SK-N-SH treated with all-trans-retinoic acid at 6 μM for 48 hours (cell line): ENCODE measurements around the gene C1QTNF12.

Experiments used
- ATAC-seq: fragments of 200-7000 bp; cut with Tn5 transposase; 3 replicates; pipeline ENCODE4 v1.9.1; 2020; ENCODE audit warnings: mild to moderate bottlenecking, moderate library complexity
- ARNTL ChIP-seq: fragments of 450-650 bp; formaldehyde crosslinking; IDR thresholded peaks from 2 replicates; pipeline ENCODE4 v1.5.0; 2020; ENCODE audit warnings: low read depth, mild to moderate bottlenecking, moderate library complexity, borderline replicate concordance
- CREB5 ChIP-seq: fragments of 250-450 bp; sonication (Bioruptor Pico); IDR thresholded peaks from 2 replicates; pipeline ENCODE4 v1.5.1; 2020; ENCODE audit warnings: low read depth, mild to moderate bottlenecking, moderate library complexity
- CSRNP3 ChIP-seq: fragments of 250-450 bp; sonication (Bioruptor Pico); IDR thresholded peaks from 2 replicates; pipeline ENCODE4 v1.5.1; 2021; ENCODE audit warnings: mild to moderate bottlenecking, moderate library complexity
- ESRRG ChIP-seq: fragments of 250-450 bp; sonication (Bioruptor Pico); IDR thresholded peaks from 2 replicates; pipeline ENCODE4 v1.6.1; 2021; ENCODE audit warnings: mild to moderate bottlenecking
- PPARA ChIP-seq: fragments of 250-450 bp; sonication (Bioruptor Pico); IDR thresholded peaks from 2 replicates; pipeline ENCODE4 v1.5.0; 2020; ENCODE audit warnings: mild to moderate bottlenecking, borderline replicate concordance
- SNAI2 ChIP-seq: fragments of 250-450 bp; sonication (Bioruptor Pico); IDR thresholded peaks from 2 replicates; pipeline ENCODE4 v1.5.0; 2020; ENCODE audit warnings: mild to moderate bottlenecking, moderate library complexity
- TCF4 ChIP-seq: fragments of 250-450 bp; sonication (Bioruptor Pico); IDR thresholded peaks from 2 replicates; pipeline ENCODE4 v1.8.0; 2021; ENCODE audit warnings: mild to moderate bottlenecking, moderate library complexity, borderline replicate concordance
- TOX ChIP-seq: fragments of 250-450 bp; sonication (Bioruptor Pico); IDR thresholded peaks from 2 replicates; pipeline ENCODE4 v1.8.0; 2021; ENCODE audit warnings: mild to moderate bottlenecking, moderate library complexity, borderline replicate concordance
- TSHZ2 ChIP-seq: fragments of 250-450 bp; sonication (Bioruptor Pico); IDR thresholded peaks from 2 replicates; pipeline ENCODE4 v1.5.0; 2020; ENCODE audit warnings: mild to moderate bottlenecking, moderate library complexity
- ZFP3 ChIP-seq: fragments of 250-450 bp; sonication (Bioruptor Pico); IDR thresholded peaks from 2 replicates; pipeline ENCODE4 v1.5.0; 2020; ENCODE audit warnings: mild to moderate bottlenecking, moderate library complexity
- ZFP30 ChIP-seq: fragments of 450-650 bp; formaldehyde crosslinking; IDR thresholded peaks from 2 replicates; pipeline ENCODE4 v1.5.0; 2022; ENCODE audit warnings: mild to moderate bottlenecking, moderate library complexity
- ZNF565 ChIP-seq: fragments of 450-650 bp; formaldehyde crosslinking; conservative IDR thresholded peaks from 2 replicates; pipeline ENCODE4 v1.5.0; 2020; ENCODE audit warnings: low read depth, mild to moderate bottlenecking, moderate library complexity
- ZNF70 ChIP-seq: fragments of 450-650 bp; formaldehyde crosslinking; IDR thresholded peaks from 2 replicates; pipeline ENCODE4 v1.5.0; 2020; ENCODE audit warnings: mild to moderate bottlenecking, moderate library complexity
- ZNF8 ChIP-seq: fragments of 450-650 bp; formaldehyde crosslinking; IDR thresholded peaks from 2 replicates; pipeline ENCODE4 v1.5.0; 2020; ENCODE audit warnings: mild to moderate bottlenecking, moderate library complexity
- TF ChIP-seq, protein P1 (sequence below): fragments of 250-450 bp; sonication (Bioruptor Pico); IDR thresholded peaks from 2 replicates; pipeline ENCODE4 v1.8.0; 2020; ENCODE audit warnings: mild to moderate bottlenecking, moderate library complexity, borderline replicate concordance
- TF ChIP-seq, protein P2 (sequence below): fragments of 250-450 bp; sonication (Bioruptor Pico); IDR thresholded peaks from 2 replicates; pipeline ENCODE4 v1.8.0; 2021; ENCODE audit warnings: low read depth, mild to moderate bottlenecking, moderate library complexity, borderline replicate concordance

C1QTNF12 gene

DNA sequence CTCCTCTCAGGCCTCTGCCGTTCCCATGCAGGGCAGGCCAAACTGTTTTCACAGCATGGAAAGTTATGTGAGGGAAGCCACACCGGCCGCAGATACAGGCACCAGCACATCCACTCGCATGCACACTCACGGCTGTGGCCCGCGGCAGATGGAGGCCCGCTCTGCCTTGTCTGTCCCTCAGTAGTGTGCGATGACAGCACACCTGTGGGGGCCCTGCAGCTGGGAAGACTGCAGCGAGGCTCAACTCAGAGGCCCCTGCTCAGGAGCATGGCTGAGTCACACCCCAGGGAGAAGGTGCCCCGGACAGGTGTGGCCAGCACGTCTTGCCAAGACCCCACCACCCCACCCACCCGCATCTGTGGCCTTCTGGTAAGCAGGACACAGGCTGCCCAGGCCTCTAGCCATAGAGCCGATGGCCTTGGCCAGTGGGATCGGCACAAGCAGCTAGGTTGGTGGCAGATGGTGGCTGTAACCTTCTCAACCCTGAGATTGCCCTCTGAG lies 28.5 kb upstream of the C1QTNF12 start:
- ATAC-seq: no peak
- TF ChIP-seq PPARA (CRISPR knock-in tag) (no peak), ZNF565 (CRISPR knock-in tag) (no peak), ZFP3 (CRISPR knock-in tag) (no peak), SNAI2 (CRISPR knock-in tag) (no peak), ESRRG (no peak), ZNF70 (no peak), ZFP30 (CRISPR knock-in tag) (no peak), TSHZ2 (no peak), ZNF8 (CRISPR knock-in tag) (no peak), ARNTL (CRISPR knock-in tag) (no peak), TCF4 (no peak), CREB5 (CRISPR knock-in tag) (no peak), CSRNP3 (no peak), TOX (CRISPR knock-in tag) (no peak)
- TF ChIP-seq, protein P1, sequence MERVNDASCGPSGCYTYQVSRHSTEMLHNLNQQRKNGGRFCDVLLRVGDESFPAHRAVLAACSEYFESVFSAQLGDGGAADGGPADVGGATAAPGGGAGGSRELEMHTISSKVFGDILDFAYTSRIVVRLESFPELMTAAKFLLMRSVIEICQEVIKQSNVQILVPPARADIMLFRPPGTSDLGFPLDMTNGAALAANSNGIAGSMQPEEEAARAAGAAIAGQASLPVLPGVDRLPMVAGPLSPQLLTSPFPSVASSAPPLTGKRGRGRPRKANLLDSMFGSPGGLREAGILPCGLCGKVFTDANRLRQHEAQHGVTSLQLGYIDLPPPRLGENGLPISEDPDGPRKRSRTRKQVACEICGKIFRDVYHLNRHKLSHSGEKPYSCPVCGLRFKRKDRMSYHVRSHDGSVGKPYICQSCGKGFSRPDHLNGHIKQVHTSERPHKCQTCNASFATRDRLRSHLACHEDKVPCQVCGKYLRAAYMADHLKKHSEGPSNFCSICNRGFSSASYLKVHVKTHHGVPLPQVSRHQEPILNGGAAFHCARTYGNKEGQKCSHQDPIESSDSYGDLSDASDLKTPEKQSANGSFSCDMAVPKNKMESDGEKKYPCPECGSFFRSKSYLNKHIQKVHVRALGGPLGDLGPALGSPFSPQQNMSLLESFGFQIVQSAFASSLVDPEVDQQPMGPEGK (CRISPR knock-in tag): no peak
- TF ChIP-seq, protein P2, sequence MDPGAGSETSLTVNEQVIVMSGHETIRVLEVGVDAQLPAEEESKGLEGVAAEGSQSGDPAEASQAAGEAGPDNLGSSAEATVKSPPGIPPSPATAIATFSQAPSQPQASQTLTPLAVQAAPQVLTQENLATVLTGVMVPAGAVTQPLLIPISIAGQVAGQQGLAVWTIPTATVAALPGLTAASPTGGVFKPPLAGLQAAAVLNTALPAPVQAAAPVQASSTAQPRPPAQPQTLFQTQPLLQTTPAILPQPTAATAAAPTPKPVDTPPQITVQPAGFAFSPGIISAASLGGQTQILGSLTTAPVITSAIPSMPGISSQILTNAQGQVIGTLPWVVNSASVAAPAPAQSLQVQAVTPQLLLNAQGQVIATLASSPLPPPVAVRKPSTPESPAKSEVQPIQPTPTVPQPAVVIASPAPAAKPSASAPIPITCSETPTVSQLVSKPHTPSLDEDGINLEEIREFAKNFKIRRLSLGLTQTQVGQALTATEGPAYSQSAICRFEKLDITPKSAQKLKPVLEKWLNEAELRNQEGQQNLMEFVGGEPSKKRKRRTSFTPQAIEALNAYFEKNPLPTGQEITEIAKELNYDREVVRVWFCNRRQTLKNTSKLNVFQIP: no peak
- TF ChIP-seq, all 23 proteins: peak for 0

- peak; percentile 53 for ATAC-seq
- TF ChIP-seq, protein P1 (CRISPR knock-in tag): no peak
- TF ChIP-seq, protein P2: no peak
- no peak for TF ChIP-seq TCF4
- TF ChIP-seq CSRNP3: no peak
These were observed 27.9 kb upstream of the C1QTNF12 start for GRCh38 chr1:1274299-1274930.
